HepG2 (cell line): ENCODE results near the gene RTEL1. TPM values are rescaled to one million over a fixed set of nuclear protein-coding genes. Genes with fewer than 3 reads are reported as not detected.

ENCODE experiments used
- EEA1 ChIP-seq: sonication (generic); formaldehyde crosslinking; IDR thresholded peaks from 2 replicates; pipeline ENCODE4 v1.5.1; 2020; ENCODE audit warnings: mild to moderate bottlenecking, missing genetic modification reagents, borderline replicate concordance
- HOXD1 ChIP-seq: sonication (generic); formaldehyde crosslinking; IDR thresholded peaks from 2 replicates; pipeline ENCODE4 v1.5.0; 2020; ENCODE audit warnings: missing genetic modification reagents
- IRF2 ChIP-seq: IDR thresholded peaks from 2 replicates; pipeline ENCODE4 v1.6.1; 2018; ENCODE audit warnings: missing genetic modification reagents, missing compliant biosample characterization
- PAX8 ChIP-seq: sonication (generic); formaldehyde crosslinking; IDR thresholded peaks from 2 replicates; pipeline ENCODE4 v1.8.0; 2022; ENCODE audit warnings: mild to moderate bottlenecking, missing genetic modification reagents, borderline replicate concordance
- PRPF4 ChIP-seq: fragments of 200-400 bp; formaldehyde crosslinking; IDR thresholded peaks from 2 replicates; pipeline ENCODE4 v1.6.1; 2016; ENCODE audit warnings: low read length, low read depth; ENCODE audit not compliant: poor library complexity, severe bottlenecking
- SSRP1 ChIP-seq: IDR thresholded peaks from 2 replicates; pipeline ENCODE4 v1.6.1; 2016; ENCODE audit warnings: control low read depth
- TBX3 ChIP-seq: fragments of 450-650 bp; IDR thresholded peaks from 2 replicates; pipeline ENCODE4 v1.6.1; 2017; ENCODE audit warnings: antibody characterized with exemption, mild to moderate bottlenecking, inconsistent platforms, borderline replicate concordance
- TFE3 ChIP-seq: IDR thresholded peaks from 2 replicates; pipeline ENCODE4 v1.6.1; 2016
- ZNF281 ChIP-seq: sonication (generic); formaldehyde crosslinking; IDR thresholded peaks from 2 replicates; pipeline ENCODE4 v1.4.0; 2020; ENCODE audit warnings: missing genetic modification reagents, borderline replicate concordance
- ZNF556 ChIP-seq: sonication (generic); formaldehyde crosslinking; IDR thresholded peaks from 2 replicates; pipeline ENCODE4 v1.4.0; 2020; ENCODE audit warnings: mild to moderate bottlenecking, missing genetic modification reagents, borderline replicate concordance
- ZNF569 ChIP-seq: sonication (generic); formaldehyde crosslinking; IDR thresholded peaks from 2 replicates; pipeline ENCODE4 v1.5.0; 2020; ENCODE audit warnings: mild to moderate bottlenecking, missing genetic modification reagents, moderate library complexity, borderline replicate concordance
- ZNF782 ChIP-seq: sonication (generic); formaldehyde crosslinking; IDR thresholded peaks from 2 replicates; pipeline ENCODE4 v1.4.0; 2020; ENCODE audit warnings: missing genetic modification reagents, mild to moderate bottlenecking, borderline replicate concordance
- polyA plus RNA-seq, 8 experiments: library from polyadenylated mRNA; depleted of rRNA in 3 of 8; stranded (reverse) in 7 of 8; unstranded in 1 of 8; fragments of >200 nt; fragmentation: Illumina TruSeq in 4 of 8; extraction: Trizol in 4 of 8; gene quantifications; 2 replicates each; pipeline versions ENCODE4 v1.2.1 to v1.2.3, GENCODE V29; 2011 to 2016; ENCODE audit warnings: low read depth in 4 of 8, missing spikeins in 1 of 8, mixed read lengths in 1 of 8; ENCODE audit not compliant: insufficient read depth in 1 of 8
- total RNA-seq, 5 experiments: library from RNA; depleted of rRNA; stranded (reverse); fragments of >200 nt; fragmentation: Illumina TruSeq; extraction: Trizol; gene quantifications; 2 replicates each; pipeline ENCODE4 v1.2.3, GENCODE V29; 2016; ENCODE audit warnings: low read depth in 1 of 5
- TF ChIP-seq, protein P1 (sequence below): sonication (generic); formaldehyde crosslinking; IDR thresholded peaks from 2 replicates; pipeline ENCODE4 v1.5.1; 2020; ENCODE audit warnings: mild to moderate bottlenecking, missing genetic modification reagents, moderate library complexity
- TF ChIP-seq, protein P2 (sequence below): sonication (generic); formaldehyde crosslinking; IDR thresholded peaks from 2 replicates; pipeline ENCODE4 v1.5.0; 2020; ENCODE audit warnings: mild to moderate bottlenecking, missing genetic modification reagents, borderline replicate concordance
- TF ChIP-seq, protein P3 (sequence below): sonication (generic); formaldehyde crosslinking; conservative IDR thresholded peaks from 2 replicates; pipeline ENCODE4 v1.8.0; 2022; ENCODE audit warnings: low read depth, missing genetic modification reagents
- TF ChIP-seq, protein P4 (sequence below): IDR thresholded peaks from 2 replicates; pipeline ENCODE4 v1.6.1; 2012; ENCODE audit warnings: inconsistent platforms

The RTEL1 gene
- total and polyA plus RNA-seq, 2 of the 13 experiments (the other 11 are each of a cell fraction or from before 2014, with no cell fraction given), result 21.8 to 36.4 TPM

GRCh38 chr20:63625771-63626423 is 32.2 kb upstream of the RTEL1 start (continued):
- TF ChIP-seq, protein P1, sequence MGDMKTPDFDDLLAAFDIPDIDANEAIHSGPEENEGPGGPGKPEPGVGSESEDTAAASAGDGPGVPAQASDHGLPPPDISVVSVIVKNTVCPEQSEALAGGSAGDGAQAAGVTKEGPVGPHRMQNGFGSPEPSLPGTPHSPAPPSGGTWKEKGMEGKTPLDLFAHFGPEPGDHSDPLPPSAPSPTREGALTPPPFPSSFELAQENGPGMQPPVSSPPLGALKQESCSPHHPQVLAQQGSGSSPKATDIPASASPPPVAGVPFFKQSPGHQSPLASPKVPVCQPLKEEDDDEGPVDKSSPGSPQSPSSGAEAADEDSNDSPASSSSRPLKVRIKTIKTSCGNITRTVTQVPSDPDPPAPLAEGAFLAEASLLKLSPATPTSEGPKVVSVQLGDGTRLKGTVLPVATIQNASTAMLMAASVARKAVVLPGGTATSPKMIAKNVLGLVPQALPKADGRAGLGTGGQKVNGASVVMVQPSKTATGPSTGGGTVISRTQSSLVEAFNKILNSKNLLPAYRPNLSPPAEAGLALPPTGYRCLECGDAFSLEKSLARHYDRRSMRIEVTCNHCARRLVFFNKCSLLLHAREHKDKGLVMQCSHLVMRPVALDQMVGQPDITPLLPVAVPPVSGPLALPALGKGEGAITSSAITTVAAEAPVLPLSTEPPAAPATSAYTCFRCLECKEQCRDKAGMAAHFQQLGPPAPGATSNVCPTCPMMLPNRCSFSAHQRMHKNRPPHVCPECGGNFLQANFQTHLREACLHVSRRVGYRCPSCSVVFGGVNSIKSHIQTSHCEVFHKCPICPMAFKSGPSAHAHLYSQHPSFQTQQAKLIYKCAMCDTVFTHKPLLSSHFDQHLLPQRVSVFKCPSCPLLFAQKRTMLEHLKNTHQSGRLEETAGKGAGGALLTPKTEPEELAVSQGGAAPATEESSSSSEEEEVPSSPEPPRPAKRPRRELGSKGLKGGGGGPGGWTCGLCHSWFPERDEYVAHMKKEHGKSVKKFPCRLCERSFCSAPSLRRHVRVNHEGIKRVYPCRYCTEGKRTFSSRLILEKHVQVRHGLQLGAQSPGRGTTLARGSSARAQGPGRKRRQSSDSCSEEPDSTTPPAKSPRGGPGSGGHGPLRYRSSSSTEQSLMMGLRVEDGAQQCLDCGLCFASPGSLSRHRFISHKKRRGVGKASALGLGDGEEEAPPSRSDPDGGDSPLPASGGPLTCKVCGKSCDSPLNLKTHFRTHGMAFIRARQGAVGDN (CRISPR knock-in tag), result peak; percentile 78
- TF ChIP-seq ZNF281 (CRISPR knock-in tag) (no peak), EEA1 (CRISPR knock-in tag) (no peak), TFE3 (CRISPR knock-in tag) (no peak), ZNF569 (CRISPR knock-in tag) (no peak), HOXD1 (CRISPR knock-in tag) (no peak), IRF2 (peak; percentile 13; the same call in 1 of the 2 replicates), PAX8 (no peak), TBX3 (0 out of 2 replicates have a peak, but pooled peaks have one; percentile 17), ZNF556 (CRISPR knock-in tag) (peak; percentile 62; the same call in 1 of the 2 replicates), ZNF782 (CRISPR knock-in tag) (0 out of 2 replicates have a peak, but pooled peaks have one; percentile 72), PRPF4 (peak; percentile 37), SSRP1 (no peak)
- TF ChIP-seq, protein P2, sequence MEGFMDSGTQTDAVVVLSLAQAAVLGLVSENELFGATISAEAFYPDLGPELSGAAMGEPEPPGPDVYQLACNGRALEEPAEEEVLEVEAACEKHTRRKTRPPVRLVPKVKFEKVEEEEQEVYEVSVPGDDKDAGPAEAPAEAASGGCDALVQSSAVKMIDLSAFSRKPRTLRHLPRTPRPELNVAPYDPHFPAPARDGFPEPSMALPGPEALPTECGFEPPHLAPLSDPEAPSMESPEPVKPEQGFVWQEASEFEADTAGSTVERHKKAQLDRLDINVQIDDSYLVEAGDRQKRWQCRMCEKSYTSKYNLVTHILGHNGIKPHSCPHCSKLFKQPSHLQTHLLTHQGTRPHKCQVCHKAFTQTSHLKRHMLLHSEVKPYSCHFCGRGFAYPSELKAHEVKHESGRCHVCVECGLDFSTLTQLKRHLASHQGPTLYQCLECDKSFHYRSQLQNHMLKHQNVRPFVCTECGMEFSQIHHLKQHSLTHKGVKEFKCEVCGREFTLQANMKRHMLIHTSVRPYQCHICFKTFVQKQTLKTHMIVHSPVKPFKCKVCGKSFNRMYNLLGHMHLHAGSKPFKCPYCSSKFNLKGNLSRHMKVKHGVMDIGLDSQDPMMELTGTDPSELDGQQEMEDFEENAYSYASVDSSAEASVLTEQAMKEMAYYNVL, result no peak
- TF ChIP-seq, protein P3, sequence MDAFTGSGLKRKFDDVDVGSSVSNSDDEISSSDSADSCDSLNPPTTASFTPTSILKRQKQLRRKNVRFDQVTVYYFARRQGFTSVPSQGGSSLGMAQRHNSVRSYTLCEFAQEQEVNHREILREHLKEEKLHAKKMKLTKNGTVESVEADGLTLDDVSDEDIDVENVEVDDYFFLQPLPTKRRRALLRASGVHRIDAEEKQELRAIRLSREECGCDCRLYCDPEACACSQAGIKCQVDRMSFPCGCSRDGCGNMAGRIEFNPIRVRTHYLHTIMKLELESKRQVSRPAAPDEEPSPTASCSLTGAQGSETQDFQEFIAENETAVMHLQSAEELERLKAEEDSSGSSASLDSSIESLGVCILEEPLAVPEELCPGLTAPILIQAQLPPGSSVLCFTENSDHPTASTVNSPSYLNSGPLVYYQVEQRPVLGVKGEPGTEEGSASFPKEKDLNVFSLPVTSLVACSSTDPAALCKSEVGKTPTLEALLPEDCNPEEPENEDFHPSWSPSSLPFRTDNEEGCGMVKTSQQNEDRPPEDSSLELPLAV (CRISPR knock-in tag), result no peak
- TF ChIP-seq, protein P4, sequence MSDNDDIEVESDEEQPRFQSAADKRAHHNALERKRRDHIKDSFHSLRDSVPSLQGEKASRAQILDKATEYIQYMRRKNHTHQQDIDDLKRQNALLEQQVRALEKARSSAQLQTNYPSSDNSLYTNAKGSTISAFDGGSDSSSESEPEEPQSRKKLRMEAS, result no peak
